ENCODE measurements around the gene C1orf50. TPM values are rescaled to one million over a fixed set of nuclear protein-coding genes. Genes with fewer than 3 reads are reported as not detected.
"Not testable (repeated sequence)": the region's sequence is repeated elsewhere in the genome, so short reads cannot be mapped to it uniquely, and the experiment has no call there.

C1orf50 gene
- polyA plus RNA-seq, 1 donor, result 8.4 TPM

DNA sequence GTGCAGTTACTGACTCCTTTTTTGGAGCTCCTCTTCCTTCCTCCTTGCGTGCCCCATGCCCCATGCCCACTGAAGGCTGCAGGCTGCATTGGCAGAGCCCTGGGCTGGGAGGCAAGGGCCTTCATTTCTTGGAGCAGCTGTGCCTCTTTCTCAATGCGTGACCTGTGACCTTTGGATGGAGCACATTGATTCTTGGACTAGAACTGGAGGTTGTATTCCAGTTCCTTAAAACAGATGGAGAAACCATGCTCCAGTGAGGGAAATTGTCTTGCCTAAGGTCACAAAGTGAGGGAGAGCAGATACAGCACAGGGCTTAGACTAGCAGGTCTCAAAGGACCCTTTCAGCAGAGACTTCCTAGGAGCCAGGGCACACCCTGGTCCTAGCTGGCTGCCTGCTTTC lies 26.8 kb downstream of the C1orf50 start:
- H3K27me3 ChIP-seq (ENCODE audit: control insufficient read depth, insufficient read depth, low read length), result peaks cover 10% of the 10 kb centered on the region
- no peaks in the 10 kb centered on the region for H3K36me3 ChIP-seq (ENCODE audit: control insufficient read depth, insufficient read depth, low read length)
- H3K4me3 ChIP-seq (ENCODE audit: low read length), result no peak overlapping the region
- no peaks in the 10 kb centered on the region for H3K4me1 ChIP-seq (ENCODE audit: control insufficient read depth, insufficient read depth, low read length)
- H3K9me3 ChIP-seq (ENCODE audit: control insufficient read depth, low read depth, low read length), result no peaks in the 10 kb centered on the region
- WGBS (ENCODE audit: insufficient coverage, low lambda C conversion rate), result no CpG with 5 or more reads among the region's 2 CpGs
- DNase-seq, result no peak
- no peak overlapping the region for H3K27ac ChIP-seq (ENCODE audit: low read length)

DNA sequence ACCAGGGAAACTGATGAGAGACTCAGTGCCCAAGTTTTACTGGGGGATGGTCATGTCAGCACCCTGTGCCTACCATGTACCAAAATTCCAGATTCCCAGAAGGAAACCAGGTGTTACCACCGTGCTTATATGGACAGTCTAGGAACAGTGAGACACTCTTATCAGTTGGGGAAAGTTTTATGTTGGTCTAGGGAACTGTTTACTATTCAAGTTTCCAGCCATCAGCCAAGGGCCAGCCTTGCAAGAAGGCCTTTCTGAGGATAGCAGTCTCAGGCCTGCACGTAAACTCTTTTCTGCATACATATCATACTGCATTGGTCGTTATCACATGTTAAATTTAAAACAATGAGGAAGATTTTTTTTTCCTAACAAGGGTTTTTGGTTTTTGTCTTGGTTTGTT lies 30.4 kb downstream of the C1orf50 start:
- H3K27ac ChIP-seq (ENCODE audit: low read length), result no peak overlapping the region
- no peaks in the 10 kb centered on the region for H3K9me3 ChIP-seq (ENCODE audit: control insufficient read depth, low read depth, low read length)
- no peak overlapping the region for H3K4me3 ChIP-seq (ENCODE audit: low read length)
- peaks cover 2% of the 10 kb centered on the region for H3K27me3 ChIP-seq (ENCODE audit: control insufficient read depth, insufficient read depth, low read length)
- WGBS (ENCODE audit: insufficient coverage, low lambda C conversion rate), result no CpG with 5 or more reads among the region's 3 CpGs
- no peaks in the 10 kb centered on the region for H3K36me3 ChIP-seq (ENCODE audit: control insufficient read depth, insufficient read depth, low read length)
- no peak for DNase-seq
- no peaks in the 10 kb centered on the region for H3K4me1 ChIP-seq (ENCODE audit: control insufficient read depth, insufficient read depth, low read length)

DNA sequence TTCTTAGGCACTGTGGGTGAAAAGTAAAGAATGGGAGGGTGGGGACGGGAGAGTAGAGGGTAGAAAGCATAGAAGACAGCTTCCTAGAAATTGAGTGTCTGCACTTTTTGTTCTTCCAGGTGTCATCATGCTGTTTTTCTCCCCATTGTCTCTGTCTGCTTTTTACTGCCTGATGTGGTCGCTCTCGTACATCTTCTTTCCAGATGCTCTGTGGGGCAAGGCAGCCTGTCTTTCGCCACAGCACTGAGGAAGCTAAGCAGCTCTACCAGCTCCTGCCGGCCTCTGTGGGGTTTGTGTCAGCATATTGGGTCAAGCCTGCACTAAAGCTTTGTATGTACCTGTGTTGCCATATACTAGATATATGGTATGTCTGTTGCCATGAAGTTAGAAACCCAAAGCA lies 30.9 kb downstream of the C1orf50 start:
- Histone ChIP-seq H3K27me3 (ENCODE audit: control insufficient read depth, insufficient read depth, low read length) (peaks cover 2% of the 10 kb centered on the region), H3K9me3 (ENCODE audit: control insufficient read depth, low read depth, low read length) (no peaks in the 10 kb centered on the region), H3K36me3 (ENCODE audit: control insufficient read depth, insufficient read depth, low read length) (no peaks in the 10 kb centered on the region), H3K27ac (ENCODE audit: low read length) (no peak overlapping the region), H3K4me1 (ENCODE audit: control insufficient read depth, insufficient read depth, low read length) (no peaks in the 10 kb centered on the region), H3K4me3 (ENCODE audit: low read length) (no peak overlapping the region)
- no CpG with 5 or more reads among the region's 5 CpGs for WGBS (ENCODE audit: insufficient coverage, low lambda C conversion rate)
- no peak for DNase-seq

DNA sequence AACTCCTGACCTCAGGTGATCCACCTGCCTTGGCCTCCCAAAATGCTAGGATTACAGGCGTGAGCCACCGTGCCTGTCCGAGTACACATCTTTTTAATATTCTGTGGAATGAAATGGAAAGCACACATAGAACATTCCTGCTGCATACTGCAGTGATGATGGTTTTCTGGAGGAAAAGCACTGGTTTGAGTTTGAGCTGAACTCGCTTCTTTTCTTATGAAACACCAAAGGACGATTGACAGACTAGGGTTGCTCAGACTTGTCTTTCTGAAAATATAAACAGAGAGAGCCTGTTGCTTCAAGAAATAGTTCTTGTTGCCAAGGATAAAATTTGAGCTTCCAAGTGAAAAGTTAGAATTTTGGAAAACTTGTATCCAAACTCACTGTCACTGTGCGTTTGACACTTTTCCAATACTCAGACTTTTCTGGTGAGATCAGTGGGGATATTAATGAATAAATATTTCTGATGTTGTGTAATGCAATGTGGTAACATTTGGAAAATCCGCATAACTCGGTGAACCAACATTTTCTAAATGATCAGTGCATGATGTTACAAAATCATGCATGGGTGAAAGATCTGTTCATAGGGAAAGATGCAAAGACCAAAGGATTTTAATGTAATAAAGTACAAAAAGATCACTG lies 34.9 kb downstream of the C1orf50 start:
- Histone ChIP-seq H3K36me3 (ENCODE audit: control insufficient read depth, insufficient read depth, low read length) (peaks cover 5% of the 10 kb centered on the region), H3K27me3 (ENCODE audit: control insufficient read depth, insufficient read depth, low read length) (peaks cover 2% of the 10 kb centered on the region), H3K9me3 (ENCODE audit: control insufficient read depth, low read depth, low read length) (peaks cover 2% of the 10 kb centered on the region), H3K27ac (ENCODE audit: low read length) (no peak overlapping the region), H3K4me1 (ENCODE audit: control insufficient read depth, insufficient read depth, low read length) (no peaks in the 10 kb centered on the region), H3K4me3 (ENCODE audit: low read length) (no peak overlapping the region)
- 100% methylated on average over 3 of the region's 8 CpGs for WGBS (ENCODE audit: insufficient coverage, low lambda C conversion rate)
- DNase-seq, result no peak

DNA sequence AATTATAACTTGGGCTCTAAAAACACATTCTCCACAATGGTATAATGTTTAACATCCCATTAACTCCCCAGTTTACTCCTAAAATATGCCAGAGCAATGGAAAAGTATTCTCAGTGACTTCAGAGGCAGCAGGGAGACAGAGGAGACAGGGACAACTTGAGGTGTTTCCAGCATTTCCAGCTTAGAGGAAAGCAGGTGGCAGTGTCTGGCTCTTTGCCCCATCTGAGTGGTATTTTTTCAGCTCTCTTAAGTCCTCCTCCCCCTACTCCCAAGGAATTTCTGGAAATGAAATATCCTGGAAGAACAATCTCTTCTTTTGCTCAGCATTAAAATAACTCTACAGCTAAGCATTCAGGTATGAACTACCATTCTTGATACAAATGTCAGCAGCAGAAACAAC lies 39.1 kb downstream of the C1orf50 start:
- peaks cover 2% of the 10 kb centered on the region for H3K9me3 ChIP-seq (ENCODE audit: control insufficient read depth, low read depth, low read length)
- H3K27me3 ChIP-seq (ENCODE audit: control insufficient read depth, insufficient read depth, low read length), result no peaks in the 10 kb centered on the region
- no peak overlapping the region for H3K27ac ChIP-seq (ENCODE audit: low read length)
- H3K36me3 ChIP-seq (ENCODE audit: control insufficient read depth, insufficient read depth, low read length), result peaks cover 11% of the 10 kb centered on the region
- no peak overlapping the region for H3K4me3 ChIP-seq (ENCODE audit: low read length)
- H3K4me1 ChIP-seq (ENCODE audit: control insufficient read depth, insufficient read depth, low read length), result no peaks in the 10 kb centered on the region
- DNase-seq, result no peak

DNA sequence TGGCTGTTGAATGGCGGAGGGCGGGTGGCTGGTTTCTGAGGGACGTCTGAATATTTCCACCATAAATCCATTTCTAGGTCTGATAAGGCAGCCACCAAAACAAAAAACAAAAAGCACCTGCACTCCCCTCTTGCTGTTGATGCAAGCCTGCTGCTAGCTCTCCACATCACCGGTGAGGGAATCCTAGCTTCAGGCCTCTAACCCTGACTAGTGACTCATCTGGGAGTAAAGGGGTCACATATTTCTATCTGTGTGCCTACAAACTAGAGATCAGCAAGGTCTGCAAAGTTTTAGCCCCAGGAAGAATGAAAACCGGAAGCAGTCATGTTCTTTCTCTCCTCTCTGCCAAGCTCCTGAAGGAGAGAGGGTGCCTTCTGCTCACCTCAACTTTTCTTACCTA lies 39.5 kb downstream of the C1orf50 start:
- Histone ChIP-seq H3K4me3 (ENCODE audit: low read length) (no peak overlapping the region), H3K27ac (ENCODE audit: low read length) (no peak overlapping the region), H3K9me3 (ENCODE audit: control insufficient read depth, low read depth, low read length) (peaks cover 2% of the 10 kb centered on the region), H3K36me3 (ENCODE audit: control insufficient read depth, insufficient read depth, low read length) (peaks cover 12% of the 10 kb centered on the region), H3K4me1 (ENCODE audit: control insufficient read depth, insufficient read depth, low read length) (no peaks in the 10 kb centered on the region), H3K27me3 (ENCODE audit: control insufficient read depth, insufficient read depth, low read length) (no peaks in the 10 kb centered on the region)
- no peak for DNase-seq
- no CpG with 5 or more reads among the region's 5 CpGs for WGBS (ENCODE audit: insufficient coverage, low lambda C conversion rate)

DNA sequence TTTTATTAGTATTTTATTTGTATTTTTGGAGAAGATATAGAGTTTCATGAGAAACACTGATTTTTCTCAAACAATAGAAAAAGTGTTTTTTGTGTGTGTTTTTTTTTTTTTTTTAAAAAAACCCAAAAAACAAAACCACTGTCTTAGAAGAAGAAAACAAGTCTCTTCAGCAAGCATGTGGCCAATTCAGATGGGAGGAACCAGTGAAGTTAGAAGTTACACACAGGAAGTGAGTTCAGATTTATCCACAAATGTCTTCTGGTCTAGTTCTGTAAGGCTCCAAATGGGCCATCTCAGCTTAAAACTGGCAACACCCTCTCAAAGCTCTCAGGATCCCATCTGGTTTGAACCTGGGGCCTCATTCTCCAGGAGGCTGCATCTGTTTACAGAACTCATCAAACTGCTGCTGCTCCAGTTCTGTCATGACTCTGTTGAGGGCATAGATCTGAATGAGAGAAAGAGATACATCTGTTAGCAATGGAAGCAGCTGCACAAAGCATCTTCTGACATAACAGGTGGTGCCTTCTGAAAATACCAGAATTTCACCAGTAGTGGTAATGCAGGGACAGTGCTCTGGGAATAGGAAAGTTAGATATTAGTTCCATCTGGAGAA lies 40.1 kb downstream of the C1orf50 start:
- H3K4me1 ChIP-seq (ENCODE audit: control insufficient read depth, insufficient read depth, low read length), result no peaks in the 10 kb centered on the region
- no peaks in the 10 kb centered on the region for H3K27me3 ChIP-seq (ENCODE audit: control insufficient read depth, insufficient read depth, low read length)
- peaks cover 12% of the 10 kb centered on the region for H3K36me3 ChIP-seq (ENCODE audit: control insufficient read depth, insufficient read depth, low read length)
- H3K4me3 ChIP-seq (ENCODE audit: low read length), result no peak overlapping the region
- H3K9me3 ChIP-seq (ENCODE audit: control insufficient read depth, low read depth, low read length), result peaks cover 2% of the 10 kb centered on the region
- no peak for DNase-seq
- H3K27ac ChIP-seq (ENCODE audit: low read length), result no peak overlapping the region

DNA sequence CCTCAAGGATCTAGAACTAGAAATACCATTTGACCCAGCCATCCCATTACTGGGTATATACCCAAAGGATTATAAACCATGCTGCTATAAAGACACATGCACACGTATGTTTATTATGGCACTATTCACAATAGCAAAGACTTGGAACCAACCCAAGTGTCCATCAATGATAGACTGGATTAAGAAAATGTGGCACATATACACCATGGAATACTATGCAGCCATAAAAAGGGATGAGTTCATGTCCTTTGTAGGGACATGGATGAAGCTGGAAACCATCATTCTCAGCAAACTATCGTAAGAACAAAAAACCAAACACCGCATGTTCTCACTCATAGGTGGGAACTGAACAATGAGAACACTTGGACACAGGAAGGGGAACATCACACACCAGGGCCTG lies 47.8 kb downstream of the C1orf50 start:
- not testable (repeated sequence) for H3K27ac ChIP-seq (ENCODE audit: low read length); H3K9me3 ChIP-seq (ENCODE audit: control insufficient read depth, low read depth, low read length); DNase-seq; H3K4me3 ChIP-seq (ENCODE audit: low read length); H3K4me1 ChIP-seq (ENCODE audit: control insufficient read depth, insufficient read depth, low read length); H3K27me3 ChIP-seq (ENCODE audit: control insufficient read depth, insufficient read depth, low read length); H3K36me3 ChIP-seq (ENCODE audit: control insufficient read depth, insufficient read depth, low read length)
- WGBS (ENCODE audit: insufficient coverage, low lambda C conversion rate), result no CpG with 5 or more reads among the region's 3 CpGs

DNA sequence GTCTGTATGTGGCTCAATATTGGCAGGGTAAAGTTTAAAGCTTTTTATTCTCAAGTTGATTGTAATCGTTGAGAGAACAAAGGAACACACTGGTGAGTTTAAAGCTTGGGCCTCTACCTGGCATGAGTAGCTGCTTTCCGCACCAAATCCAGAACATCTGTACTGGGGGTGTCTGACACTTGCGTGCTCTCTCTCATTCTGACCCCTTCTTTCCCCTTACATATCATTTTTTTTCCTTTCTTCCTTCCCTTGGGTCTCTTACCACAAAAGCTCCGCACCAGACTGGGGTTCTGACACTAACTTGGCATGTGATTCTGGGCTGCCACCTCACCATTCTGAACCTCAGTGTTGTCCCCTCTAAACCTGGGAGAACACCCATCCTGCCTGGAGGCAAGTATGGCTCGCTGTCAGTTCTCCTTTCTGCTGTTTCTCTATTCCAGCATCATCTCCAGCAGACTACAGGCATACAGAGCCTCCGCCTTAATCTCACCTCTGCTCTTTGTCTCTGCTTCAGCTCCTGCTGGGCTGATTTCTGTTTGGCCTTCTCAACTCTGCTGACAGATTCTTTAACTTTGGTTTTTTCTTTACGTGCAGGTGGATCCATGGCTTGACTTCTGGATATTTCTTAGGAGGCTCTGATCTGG lies 49.0 kb downstream of the C1orf50 start:
- no peak for DNase-seq
- Histone ChIP-seq H3K4me3 (ENCODE audit: low read length) (peak overlapping the region; percentile 73), H3K27me3 (ENCODE audit: control insufficient read depth, insufficient read depth, low read length) (no peaks in the 10 kb centered on the region), H3K4me1 (ENCODE audit: control insufficient read depth, insufficient read depth, low read length) (peaks cover 3% of the 10 kb centered on the region), H3K27ac (ENCODE audit: low read length) (peak overlapping the region; percentile 98), H3K9me3 (ENCODE audit: control insufficient read depth, low read depth, low read length) (no peaks in the 10 kb centered on the region), H3K36me3 (ENCODE audit: control insufficient read depth, insufficient read depth, low read length) (peaks cover 2% of the 10 kb centered on the region)
- WGBS (ENCODE audit: insufficient coverage, low lambda C conversion rate), result 83% methylated on average over 2 of the region's 7 CpGs

DNA sequence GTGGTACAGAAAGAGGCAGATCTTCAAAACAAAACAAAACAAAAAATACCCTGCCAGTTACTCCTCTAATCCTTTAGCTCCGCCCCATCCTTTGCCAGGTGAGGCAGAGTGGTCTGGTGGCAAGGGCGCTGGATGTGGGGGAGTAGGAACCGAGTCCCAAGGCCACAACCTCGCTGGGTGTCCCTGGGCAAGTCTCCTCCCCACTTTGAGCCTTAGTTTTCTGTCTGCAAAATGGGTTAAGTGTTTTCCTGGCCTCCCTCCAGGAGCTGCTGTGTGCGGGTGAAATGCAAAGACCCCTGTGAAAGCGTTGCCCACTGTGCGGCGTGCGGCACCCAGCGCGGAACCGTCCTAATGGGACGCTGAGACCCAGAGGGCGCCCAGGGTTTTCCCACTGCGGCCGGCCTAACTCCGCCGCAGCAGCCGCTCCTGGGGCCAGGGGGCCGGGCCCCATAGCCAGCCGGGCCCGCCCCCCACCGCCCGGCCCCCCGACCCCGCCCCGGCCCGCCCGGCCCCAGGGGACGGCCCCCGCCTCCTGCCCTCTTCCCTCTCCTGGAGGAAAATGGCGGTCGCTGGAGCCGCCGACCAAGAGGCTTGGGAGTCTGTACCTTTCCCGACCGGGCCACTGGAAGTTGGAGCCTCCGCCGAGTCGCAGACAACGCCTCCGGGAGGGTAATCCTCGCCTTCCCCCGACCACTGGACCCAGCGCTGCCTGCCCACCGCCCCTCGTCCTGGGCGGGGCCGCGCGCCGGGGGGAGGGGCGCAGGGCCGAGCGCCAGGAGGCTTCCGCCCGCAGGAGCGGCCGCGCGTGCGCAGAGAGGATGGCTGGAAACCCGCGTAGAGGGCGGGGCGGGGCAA lies 49.8 kb downstream of the C1orf50 start, which contains the start of the genes ERMAP and SVBP:
TSS of gene ERMAP (plus strand) at position 538 of the 855 bp plus-strand sequence. CDS start 13,327 bp downstream, outside the sequence.
TSS of gene SVBP (minus strand) at position 813 of the 855 bp plus-strand sequence. CDS start 853 bp downstream, outside the sequence.
- Histone ChIP-seq H3K27me3 (ENCODE audit: control insufficient read depth, insufficient read depth, low read length) (no peaks in the 10 kb centered on the region), H3K27ac (ENCODE audit: low read length) (peak within 1 kb of the TSS; percentile 98), H3K36me3 (ENCODE audit: control insufficient read depth, insufficient read depth, low read length) (no peaks in the 10 kb centered on the region), H3K4me3 (ENCODE audit: low read length) (peak within 1 kb of the TSS; percentile 73), H3K4me1 (ENCODE audit: control insufficient read depth, insufficient read depth, low read length) (peaks cover 3% of the 10 kb centered on the region), H3K9me3 (ENCODE audit: control insufficient read depth, low read depth, low read length) (no peaks in the 10 kb centered on the region)
- peak; percentile 90 to 92 for DNase-seq
- WGBS (ENCODE audit: insufficient coverage, low lambda C conversion rate), result no CpG with 5 or more reads among the region's 66 CpGs
